Gastroesophageal sphincter (tissue), 3 donors: ENCODE measurements around the gene EMX1.

Experiments
- EP300 ChIP-seq: sonication (generic); formaldehyde crosslinking; IDR thresholded peaks from one replicate; pipeline ENCODE4 v1.6.1; 2017; ENCODE audit warnings: antibody characterized with exemption, mild to moderate bottlenecking
- POLR2A ChIP-seq, 2 donors: fragments of 450-650 bp; IDR thresholded peaks; one replicate each; pipeline ENCODE4 v1.6.1; 2017; ENCODE audit warnings: antibody characterized with exemption in 2 of 2, mild to moderate bottlenecking in 2 of 2, moderate library complexity in 1 of 2
- TF ChIP-seq, protein P1 (sequence below), 4 experiments: fragments of 200-600 bp in 2 of 4; fragments of 450-650 bp in 2 of 4; sonication (generic) in 1 of 4; IDR thresholded peaks; one replicate each; pipeline ENCODE4 v1.5.1; 2017 to 2019; ENCODE audit warnings: antibody characterized with exemption in 4 of 4, mild to moderate bottlenecking in 2 of 4, moderate library complexity in 2 of 4

DNA sequence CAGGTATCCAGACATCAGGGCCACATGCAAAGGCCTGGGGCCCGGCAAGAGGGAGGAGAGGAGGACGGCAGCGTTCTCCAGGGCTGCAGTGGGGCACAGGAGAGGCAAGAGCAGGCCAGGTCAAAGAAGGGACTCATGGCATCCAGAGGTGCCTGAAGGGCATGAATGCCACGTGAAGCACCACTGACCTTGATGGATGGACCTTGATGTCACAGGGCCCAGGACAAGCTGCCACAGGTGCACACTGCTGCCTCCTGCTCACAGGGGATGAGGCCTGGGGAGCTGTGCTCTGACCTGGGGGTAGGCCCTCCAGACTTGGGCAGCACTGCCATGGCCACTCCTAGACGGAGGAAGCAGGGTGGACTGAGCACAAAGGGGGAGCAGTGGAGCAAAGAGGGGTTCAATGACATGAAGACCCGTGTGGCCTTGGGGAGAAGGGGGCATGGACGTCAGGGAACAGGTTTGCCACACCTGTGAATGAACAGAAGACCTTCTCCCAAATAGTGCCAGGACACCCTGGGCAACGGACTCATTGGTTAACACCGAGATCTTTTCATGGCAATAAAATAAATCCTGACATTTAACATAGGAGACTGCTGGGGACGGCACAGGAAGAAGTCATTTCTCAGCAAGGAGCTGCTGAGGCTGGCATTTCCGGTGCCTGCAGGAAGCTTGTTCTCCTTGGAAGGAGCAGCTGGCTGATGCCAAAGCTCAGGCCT lies 65.6 kb downstream of the EMX1 start:
- TF ChIP-seq POLR2A (IDR thresholded peaks at IDR 0.05) (no peak), EP300 (no peak)
- TF ChIP-seq, protein P1, sequence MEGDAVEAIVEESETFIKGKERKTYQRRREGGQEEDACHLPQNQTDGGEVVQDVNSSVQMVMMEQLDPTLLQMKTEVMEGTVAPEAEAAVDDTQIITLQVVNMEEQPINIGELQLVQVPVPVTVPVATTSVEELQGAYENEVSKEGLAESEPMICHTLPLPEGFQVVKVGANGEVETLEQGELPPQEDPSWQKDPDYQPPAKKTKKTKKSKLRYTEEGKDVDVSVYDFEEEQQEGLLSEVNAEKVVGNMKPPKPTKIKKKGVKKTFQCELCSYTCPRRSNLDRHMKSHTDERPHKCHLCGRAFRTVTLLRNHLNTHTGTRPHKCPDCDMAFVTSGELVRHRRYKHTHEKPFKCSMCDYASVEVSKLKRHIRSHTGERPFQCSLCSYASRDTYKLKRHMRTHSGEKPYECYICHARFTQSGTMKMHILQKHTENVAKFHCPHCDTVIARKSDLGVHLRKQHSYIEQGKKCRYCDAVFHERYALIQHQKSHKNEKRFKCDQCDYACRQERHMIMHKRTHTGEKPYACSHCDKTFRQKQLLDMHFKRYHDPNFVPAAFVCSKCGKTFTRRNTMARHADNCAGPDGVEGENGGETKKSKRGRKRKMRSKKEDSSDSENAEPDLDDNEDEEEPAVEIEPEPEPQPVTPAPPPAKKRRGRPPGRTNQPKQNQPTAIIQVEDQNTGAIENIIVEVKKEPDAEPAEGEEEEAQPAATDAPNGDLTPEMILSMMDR (IDR thresholded peaks at IDR 0.05) = no peak
